Activated CD8-positive, alpha-beta memory T cell treated with anti-CD3 and anti-CD28 coated beads, Interleukin-2, amount 50 U/mL, for 48 hours (primary cell): ENCODE measurements around the gene RAB3D.
"Not testable (repeated sequence)": the region's sequence is repeated elsewhere in the genome, so short reads cannot be mapped to it uniquely, and the experiment has no call there.

Source experiments
- DNase-seq: peaks from one replicate; pipeline ENCODE4 v3.0.0-alpha.2; 2020

Gene RAB3D

DNA sequence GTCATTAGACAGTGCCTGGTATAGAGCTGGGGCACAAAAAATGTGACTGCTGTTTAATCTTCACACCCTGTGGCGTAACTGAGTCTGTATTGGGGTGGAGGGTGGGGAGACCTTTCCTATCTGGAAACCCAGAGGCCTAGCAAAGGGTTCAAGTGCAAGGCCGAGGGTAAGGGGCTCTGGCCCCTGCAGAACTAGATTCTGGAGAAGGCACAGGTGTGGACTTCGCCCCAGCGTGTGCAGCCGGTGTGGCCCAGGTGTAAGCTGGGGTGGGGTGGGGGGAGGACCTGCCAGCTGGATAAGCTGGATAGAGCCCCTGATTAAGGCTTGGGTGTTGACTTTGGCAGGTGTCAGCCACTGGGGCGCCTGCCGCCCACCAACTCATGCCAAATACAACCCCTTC is 1.3 kb downstream of the RAB3D start:
- DNase-seq, result no peak

- no peak for DNase-seq
Measured at GRCh38 chr19:11337080-11337479, 2.4 kb downstream of the RAB3D start.

DNA sequence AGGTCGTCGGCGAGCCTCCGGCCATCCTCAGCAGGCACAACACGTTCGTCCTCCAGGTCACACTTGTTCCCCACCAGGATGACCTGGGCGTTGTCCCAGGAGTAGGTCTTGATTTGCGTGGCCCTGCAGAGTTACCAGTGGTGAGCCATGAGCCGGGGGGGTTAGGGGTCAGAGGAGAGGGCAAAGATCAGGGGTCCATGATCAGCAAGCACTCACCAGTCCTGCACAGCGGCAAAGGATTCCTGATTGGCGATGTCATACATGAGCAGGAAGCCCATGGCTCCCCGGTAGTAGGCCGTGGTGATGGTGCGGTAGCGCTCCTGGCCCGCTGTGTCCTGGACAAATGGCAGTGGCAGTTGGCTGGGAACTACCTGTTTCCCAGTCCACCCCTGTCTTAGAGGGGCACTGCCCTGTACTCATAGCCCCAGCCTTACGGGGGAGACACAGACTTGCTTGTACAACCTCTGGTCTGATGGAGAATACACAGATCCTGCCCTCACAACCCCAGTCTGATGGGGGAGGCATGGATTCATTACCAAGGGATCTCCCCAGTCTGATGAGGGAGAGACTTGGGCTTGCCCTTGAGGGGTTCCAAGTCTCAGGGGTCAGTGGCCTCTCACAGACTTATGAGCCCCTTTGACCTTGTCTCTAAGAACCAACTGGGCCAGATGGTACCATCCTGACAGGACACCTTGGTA is 3.9 kb downstream of the RAB3D start:
- no peak for DNase-seq

- DNase-seq, result not testable (repeated sequence)
Measured at GRCh38 chr19:11333838-11334237, 5.6 kb downstream of the RAB3D start.

DNA sequence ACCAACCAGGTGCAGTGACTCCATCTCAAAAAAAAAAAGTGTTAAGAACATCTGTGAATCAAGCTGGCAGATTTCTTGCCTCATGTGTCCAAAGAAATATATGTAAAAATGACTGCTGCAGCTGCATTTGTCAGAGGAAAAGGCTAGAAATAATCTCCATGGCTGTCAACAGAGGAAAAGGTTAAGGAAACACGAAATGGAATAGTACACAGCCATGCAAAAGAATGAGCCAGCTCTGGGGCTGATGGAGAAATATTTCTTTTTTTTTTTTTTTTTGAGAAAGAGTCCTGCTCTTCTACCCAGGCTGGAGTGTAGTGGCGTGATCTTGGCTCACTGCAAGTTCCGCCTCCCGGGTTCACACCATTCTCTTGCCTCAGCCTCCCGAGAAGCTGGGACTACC is 6.6 kb downstream of the RAB3D start:
- no peak for DNase-seq

DNA sequence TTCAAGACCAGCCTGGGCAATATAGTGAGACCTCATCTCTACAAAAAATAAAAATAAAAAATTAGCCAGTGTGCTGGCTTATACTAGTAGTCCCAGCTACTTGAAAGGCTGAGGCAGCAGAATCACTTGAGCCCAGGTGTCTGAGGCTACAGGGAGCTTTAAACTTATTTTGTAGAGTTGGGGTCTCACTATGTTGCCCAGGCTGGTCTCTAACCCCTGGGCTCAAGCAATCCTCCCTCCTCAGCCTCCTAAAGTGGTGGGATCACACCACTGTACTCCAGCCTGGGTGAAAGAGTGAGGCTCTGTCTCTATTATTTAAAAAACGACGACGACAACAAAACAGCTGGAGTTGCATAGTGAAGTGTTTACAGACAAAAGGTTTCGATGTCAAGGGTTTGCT is 8.0 kb downstream of the RAB3D start:
- no peak for DNase-seq

- DNase-seq, result no peak
Measured at GRCh38 chr19:11330127-11330526, 9.3 kb downstream of the RAB3D start.

DNA sequence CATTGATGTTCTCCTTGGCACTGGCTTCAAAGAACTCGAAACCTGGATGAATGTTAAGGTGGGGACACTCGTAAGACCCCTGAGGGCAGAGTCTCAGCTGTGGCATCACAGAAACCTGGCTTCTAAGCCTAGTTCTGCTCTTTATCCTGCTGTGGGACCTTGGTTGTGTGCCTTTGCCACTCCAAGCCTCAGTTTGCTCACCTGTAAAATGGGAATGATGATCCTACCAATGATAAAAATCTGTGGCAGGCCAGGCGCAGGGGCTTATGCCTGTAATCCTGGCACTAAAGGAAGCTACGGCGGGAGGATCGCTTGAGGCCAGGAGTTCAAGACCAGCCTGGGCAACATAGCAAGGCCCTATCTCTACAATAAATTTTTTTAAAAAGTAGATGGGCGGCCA is 13.9 kb downstream of the RAB3D start:
- no peak for DNase-seq

- no peak for DNase-seq
Measured at GRCh38 chr19:11324748-11325389, 14.6 kb downstream of the RAB3D start.

GRCh38 chr19:11324079-11324661 is 15.3 kb downstream of the RAB3D start:
- no peak for DNase-seq

- no peak for DNase-seq
Measured at GRCh38 chr19:11323601-11324078, 15.8 kb downstream of the RAB3D start.

DNA sequence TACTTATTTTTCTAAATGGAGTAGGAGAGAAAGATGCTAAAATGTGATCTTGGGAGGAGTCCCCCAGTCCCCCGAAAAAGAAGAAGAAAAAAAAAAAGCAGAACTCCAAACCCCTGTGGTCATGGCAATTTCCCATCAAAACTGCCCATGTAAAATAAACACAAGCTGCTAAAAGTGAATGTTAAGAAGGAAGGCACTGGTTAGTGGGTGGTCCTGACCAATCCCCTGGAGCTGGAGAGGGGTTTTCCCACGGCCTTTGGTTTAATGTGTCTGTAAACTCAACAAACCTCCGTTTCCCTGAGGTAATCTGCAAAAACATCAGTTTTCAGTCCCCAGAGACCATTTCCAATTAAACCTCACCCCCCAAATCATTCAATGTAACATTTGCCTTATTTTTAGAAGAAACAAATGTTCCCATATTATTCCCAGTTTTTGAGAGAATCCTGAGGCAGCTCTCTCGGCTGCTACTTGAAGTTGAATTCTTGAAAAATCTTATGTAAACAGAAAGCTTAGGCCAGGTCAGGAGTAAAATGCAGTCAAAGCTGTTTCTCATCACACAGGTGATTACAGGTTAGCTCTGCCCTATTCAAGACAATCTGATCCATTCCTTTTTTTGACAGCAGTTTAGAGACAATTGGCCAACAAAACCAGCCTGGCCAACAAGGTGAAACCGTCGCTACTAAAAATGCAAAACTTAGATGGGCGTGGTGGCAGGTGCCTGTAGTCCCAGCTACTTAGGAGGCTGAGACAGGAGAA is 17.0 kb downstream of the RAB3D start:
- DNase-seq, result no peak

DNA sequence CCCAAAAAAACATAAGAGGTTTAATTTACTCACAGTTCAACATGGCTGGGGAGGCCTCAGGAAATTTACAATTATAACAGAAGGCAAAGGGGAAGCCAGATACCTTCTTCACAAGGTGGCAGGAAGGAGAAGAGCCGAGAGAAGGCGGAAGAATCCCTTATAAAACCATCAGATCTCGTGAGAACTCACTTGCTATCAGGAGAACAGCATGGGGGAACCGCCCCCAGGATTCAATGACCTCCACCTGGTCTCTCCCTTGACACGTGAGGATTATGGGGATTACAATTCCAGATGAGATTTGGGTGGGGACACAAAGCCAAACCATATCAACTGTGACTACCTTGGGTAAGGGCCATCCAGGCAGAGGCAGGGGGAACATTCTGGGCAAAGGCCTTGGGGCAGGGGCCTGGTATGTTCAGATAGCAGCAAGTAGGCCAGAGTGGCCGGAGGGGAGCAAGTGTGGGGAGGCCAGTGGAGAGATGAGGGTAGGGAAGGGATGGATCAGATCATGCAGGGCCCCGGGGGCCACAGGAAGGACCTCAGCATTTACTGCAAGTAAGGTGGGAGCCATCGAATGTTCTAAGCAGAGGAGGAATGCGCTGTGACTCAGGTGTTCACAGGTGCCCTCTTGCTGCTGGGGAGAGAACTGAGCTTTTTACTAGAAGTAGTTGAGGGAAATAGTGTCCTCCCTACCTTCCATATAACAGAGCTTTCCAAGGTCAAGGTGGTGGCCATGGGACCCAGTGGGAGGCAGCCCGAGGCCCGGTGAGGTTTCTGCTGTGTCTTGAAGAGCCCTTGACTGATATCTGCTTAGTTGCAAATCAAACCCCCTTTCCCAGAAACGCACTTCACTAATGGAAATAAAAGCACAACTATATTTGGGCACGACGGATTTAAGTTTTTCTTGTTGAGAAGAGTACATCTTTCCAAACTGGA is 18.0 kb downstream of the RAB3D start:
- DNase-seq, result no peak

GRCh38 chr19:11320278-11320995 is 19.0 kb downstream of the RAB3D start:
- DNase-seq, result not testable (repeated sequence)

GRCh38 chr19:11306337-11306736 is 33.1 kb downstream of the RAB3D start:
- DNase-seq, result no peak

DNA sequence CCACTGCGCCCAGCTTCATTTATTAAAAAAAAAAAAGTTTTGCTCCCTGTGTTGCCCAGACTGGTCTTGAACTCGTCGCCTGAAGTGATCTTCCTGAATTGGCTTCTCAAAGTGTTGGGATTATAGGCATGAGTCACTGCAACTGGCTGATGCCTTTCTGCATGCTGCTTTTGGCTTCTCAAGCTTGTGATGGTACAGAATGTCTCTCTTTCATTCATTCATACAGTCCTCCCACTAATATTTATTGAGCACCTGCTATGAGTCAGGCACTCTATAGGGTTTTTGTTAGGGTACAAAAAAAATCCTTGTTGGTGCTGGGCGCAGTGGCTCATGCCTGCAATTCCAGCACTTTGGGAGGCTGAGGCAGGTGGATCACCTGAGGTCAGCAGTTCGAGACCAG is 34.5 kb downstream of the RAB3D start:
- no peak for DNase-seq

- DNase-seq, result no peak
Measured at GRCh38 chr19:11300811-11301120, 38.7 kb downstream of the RAB3D start.

- DNase-seq, result no peak
Measured at GRCh38 chr19:11299946-11300810, 39.3 kb downstream of the RAB3D start.

GRCh38 chr19:11296264-11296663 is 43.2 kb downstream of the RAB3D start:
- no peak for DNase-seq

DNA sequence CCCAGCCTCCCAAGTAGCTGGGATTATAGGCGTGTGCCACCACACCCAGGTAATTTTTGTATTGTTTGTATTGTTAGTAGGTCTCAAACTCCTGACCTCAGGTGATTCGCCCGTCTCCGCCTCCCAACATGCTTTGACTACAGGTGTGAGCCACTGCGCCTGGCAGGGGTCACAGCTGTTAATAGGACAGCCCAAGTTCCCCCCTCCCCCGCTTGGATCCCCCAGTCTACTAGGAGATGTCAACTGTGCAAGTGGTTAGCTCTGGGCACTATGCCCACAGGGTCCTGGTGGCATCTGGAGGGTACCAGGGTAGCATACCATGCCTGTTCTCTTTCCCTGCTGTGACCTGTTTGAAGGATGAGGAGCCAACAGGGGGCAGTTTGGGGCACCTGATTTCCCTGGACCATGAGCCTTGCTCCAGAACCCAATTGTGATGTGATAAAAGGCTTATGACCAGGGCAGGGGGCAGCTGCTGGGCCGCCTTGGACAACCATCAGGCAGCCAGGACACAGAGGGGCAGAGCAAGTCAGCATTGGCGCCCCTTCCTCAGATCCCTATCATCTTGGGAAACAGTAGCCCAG is 43.7 kb downstream of the RAB3D start, which contains the start of gene TSPAN16:
TSPAN16 (plus strand) TSS at position 496 of the 581 bp plus-strand sequence. CDS start 138 bp downstream, outside the sequence.
- no peak for DNase-seq
